GM18873 (cell line): ENCODE data around the gene ADAM12.
"Not testable (repeated sequence)": the region's sequence is repeated elsewhere in the genome, so short reads cannot be mapped to it uniquely, and the experiment has no call there.

ENCODE experiments used
- ATAC-seq: cut with Tn5 transposase; IDR thresholded peaks from one replicate; pipeline ENCODE4 v1.9.1; 2021; ENCODE audit warnings: mild to moderate bottlenecking, moderate library complexity, moderate number of reproducible peaks; ENCODE audit not compliant: unreplicated experiment, low FRiP score

ADAM12 gene

DNA sequence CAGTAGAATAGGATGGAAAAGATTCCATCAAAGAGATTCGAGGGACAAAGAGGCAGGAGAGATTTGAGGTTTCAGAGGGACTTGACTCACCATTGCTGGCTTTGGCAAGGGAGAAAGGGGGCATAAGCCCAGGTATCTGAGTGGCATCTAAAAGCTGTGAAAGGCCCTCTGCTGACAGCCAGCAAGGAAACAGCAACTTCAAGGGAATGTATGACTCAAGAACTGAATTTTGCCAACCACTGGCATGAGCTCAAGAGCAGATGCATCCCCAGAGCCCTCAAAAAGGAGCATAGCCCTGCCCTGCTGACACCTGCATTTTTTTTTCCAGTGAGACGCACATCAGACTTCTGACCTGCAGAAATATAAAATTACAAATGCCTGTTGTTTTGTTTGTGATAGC is 19.6 kb upstream of the ADAM12 start:
- ATAC-seq: no peak

DNA sequence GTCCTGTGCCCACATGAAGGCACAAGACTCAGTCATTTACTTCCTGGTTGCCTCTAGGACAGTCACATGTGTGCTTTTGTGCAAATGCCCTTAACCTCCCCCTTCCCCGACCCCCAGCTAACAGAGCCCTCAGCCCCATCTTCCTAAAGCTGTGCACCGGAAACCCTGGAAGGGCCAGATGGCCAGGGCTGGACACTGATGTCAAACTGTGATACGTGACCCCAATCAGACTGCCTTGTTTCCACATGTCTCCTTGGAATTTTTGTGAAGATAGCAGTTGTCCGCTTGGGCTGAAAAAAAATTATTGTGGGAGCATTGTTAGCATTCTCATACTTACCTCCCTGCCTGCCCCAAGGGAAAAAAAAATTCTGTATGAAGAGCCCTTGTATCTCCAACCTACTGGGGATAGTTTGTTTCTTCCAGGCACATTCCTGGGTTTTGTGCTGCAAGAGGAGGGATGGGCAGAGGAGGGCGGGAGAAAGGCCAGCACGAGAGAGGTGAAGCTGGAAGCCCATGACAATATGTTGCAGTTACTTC is 17.0 kb upstream of the ADAM12 start:
- ATAC-seq: no peak

DNA sequence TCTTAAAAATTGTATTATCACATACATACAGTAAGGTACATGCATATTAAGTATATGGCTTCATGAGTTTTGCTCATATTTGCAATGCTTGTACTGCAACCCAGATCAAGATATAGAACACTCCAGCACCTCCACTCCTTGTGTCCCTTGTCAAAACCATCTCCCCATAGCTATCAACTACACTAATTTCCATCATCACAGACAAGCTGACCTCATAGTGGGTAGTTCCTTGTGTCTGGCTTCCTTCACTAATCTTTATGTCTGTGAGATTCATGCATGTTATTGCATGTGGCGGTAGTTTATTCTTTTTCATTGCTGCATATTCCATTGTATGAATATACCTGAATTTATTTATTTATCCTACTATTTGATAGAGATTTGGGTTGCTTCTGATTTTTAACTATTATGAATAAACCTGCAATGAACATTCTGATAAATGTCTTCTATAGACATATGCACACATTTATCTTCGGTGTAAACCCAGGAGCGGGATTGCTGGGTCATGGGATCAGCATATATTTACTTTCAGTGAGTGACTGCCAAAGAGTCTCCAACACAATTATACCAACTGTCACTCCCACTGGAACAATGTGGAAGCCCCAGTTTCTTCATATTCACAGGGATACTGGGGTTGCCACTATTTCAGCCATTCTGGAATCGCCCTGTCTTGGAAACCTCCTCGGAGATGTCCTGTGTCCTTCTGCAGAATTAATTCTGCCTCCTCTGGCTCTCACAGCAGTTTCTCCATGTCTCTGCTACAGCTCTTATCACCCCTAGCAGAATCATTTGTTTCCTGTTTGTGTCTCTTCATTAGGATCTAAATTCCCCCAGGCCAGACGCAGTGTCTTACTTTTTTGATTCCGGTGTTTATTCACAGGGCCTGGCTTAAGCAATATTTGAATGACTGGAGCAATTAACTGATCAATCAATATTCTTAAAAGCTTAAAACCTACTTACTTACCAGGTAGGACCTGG is 14.7 kb upstream of the ADAM12 start:
- ATAC-seq: no peak

DNA sequence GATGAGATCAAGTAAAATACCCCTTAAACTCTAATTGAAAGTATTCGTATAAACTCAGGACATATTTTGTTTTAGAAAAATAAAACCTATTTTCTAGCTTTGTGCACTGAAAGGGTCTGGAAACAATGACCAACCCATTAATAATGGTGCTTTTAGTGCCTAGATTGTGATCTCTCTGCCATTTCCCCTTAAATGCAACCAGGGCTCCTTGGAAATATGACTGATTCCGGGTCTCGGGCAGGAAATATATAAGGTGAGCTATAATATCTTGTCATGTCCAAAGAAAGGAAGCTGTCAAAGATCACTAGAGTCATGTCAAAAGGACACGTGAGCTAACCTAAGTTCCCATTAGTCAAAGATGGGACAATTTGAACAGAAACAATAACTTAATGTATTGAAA is 12.4 kb upstream of the ADAM12 start:
- ATAC-seq: no peak

DNA sequence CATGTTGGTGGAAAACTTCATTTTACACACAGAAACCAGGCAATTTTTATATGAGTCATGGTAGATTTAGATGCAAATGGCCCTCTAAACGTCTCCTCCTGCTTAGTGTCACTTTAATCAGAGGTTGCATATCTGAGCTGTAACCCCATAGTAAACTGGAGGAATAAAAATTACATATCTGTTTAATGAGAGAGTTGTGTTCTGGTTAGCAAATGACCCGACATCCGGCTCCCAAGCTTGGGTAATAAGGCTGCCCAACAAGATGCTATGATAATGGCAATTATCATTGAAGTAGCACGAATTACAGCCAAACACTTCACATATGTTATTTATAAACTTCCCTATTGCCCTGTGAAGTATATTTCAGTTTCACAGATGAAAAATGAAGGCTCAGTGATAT is 10.6 kb upstream of the ADAM12 start:
- no peak for ATAC-seq

DNA sequence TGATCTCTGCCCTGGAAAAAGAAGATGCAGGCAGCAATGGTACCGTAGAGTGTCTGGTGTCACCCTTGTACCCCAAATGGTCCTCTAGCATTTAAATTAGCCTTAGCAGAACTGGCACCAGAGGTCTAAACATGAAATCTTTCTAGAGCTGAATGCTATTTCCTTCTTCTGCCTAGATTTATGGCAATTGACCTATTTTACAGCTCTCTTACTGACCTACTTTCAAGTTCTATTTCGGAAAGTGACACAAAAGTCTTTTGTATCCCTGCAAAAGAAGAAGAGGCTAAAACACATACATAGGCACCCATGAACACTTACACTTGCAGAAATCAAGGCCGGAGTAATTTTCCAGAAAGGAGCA is 10.1 kb upstream of the ADAM12 start:
- ATAC-seq: no peak

DNA sequence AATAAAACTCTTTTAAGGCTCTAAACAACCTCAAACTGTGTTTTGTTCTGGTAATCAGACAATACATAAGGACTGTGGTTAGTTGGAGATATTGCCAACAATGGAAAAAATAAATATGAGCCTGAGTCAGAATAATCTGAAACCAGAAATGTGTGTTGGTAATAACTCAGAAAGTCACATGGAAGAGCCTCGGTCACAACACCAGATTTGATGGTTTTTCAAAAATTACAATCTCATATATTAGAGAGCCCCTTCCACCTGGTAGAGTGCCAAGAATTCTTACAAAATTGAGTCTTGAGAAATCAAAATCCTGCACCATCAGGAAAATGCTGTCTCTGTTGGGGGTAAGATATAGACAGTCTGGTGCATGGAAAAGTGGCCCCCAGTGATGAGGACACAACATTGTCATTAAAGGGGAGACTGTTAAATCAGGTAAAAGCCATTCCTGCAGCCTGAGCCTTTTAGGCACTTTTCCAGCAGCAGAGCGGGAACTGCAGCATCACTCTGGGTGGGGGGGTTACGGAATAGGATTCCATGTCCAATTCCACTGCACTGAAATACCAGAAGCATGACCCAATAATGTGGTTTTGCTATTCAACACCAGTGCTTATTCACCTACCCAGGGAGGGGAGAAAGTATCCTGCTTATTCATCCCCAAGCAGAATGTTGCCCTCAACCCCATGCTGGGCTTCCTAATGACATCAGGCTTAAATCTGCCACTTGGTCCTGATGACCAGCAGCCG is 9.5 kb upstream of the ADAM12 start:
- ATAC-seq: no peak

DNA sequence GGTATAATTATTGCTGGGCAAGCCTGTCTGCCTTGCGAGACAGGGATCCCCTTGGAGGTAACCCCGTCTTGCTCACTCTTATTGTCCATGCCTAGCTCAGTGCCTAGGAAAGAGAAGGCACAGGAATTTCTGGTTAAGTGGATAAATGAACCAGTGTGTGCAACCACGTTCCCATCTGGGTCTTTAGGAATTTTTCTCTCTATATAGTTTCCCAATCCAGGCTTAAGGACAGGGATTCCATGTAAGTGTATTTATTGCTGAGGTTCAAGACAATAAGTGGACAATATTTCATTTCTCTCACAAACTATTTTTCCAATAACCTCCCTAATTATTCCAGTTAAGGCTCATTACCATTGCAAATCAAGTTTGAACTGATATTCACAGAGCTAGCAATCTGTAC is 8.9 kb upstream of the ADAM12 start:
- ATAC-seq: no peak

DNA sequence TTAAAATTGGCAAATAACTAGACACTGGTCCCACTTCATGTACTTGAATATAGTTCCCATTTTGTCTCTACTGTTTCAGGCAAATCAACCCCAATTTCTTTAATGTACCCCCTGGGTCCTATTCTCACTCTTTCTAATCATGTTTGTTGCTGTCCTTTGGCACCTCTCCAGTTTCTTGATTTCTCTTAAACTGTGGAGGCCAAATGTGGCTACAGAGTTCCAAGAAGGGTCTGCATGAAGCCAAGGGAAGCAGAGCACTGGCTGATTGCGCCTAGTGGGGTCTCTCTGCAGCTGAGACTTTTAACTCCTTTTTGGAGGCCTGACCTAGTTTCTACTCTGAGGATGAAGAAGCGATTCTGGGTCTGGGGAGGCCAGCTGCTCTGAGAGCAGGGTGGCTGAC is 6.7 kb upstream of the ADAM12 start:
- ATAC-seq: no peak

DNA sequence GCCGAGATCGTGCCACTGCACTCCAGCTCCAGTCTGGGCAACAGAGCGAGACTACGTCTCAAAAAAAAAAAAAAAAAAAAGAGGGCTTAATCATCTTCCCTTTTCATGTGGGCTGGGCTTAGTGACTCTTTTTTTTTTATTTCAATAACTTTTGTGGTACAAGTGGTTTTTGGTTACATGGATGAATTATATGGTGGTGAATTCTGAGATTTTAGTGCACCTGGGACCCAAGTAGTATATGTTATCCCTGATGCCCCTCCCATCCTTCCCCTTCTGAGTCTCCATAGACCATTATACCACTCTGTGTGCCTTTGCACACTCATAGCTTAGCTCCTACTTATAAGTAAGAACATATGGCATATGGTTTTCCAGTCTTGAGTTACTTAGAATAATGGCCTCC is 4.8 kb upstream of the ADAM12 start:
- no peak for ATAC-seq

DNA sequence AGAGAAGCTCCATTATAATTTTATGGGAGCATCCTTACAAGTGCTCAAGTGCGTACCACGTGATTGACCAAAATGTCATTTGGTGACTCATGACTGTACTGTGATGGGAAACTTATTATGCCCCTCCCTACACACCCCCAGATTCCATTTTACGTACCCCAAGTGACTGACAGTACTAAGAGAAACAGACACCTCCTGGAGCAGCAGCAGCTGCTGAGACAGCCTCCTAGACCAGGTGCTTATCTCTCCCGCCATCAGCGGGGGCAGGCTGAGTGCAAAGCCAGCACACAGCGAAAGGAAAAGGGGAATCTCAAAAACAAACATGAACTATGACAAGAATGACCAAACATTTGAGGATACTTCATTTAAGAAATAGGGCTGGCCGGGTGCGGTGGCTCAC is 4.2 kb upstream of the ADAM12 start:
- no peak for ATAC-seq

DNA sequence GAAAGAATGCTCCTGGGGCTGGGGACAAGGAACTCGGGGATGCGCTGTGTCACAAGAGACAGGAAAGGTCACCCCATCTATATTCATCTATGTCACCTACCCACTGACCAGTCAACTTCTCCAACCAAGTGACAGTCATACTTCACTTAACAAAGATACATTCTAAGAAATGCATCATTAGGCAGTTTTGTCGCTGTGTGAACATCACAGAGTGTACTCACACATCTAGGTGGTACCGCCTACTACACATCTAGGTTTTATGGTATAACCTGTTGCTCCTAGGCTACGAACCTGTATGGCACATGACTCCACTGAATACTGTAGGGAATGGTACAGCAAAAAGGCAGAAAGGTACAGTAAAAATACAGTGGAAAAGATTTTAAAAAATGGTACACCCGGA is 3.8 kb upstream of the ADAM12 start:
- ATAC-seq: no peak

DNA sequence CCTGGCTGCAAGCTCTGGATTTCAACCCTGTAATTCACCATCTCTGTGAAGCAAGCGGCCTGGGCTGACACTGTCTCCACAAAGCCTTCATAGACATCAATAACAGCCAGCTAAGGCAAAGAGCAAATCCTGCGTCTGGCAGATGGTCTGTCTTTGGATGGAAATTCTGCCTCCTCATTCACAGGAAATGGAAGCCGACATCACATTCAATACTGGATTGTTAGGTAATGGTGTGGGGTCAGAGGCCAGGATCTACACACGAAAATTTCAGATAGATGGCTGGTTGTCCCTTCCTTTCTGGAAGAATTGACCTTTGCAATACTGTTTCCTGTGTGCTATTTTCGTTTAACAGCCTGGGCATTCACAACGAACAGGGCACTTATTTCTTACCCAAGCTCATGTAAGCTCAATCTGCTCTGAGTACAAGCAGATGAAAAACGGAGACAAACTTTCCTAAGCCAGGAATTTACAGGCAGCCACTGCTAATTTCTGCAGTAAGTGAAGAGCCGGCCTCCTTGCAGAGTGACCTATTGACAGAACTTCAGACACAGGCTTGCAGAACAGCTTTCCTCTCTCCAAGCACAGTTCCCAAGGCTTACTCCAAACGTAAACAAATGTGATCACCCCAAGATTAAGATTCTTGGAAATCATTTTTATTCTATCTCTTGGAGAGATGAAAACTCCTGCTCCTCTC is 3.1 kb upstream of the ADAM12 start:
- no peak for ATAC-seq

DNA sequence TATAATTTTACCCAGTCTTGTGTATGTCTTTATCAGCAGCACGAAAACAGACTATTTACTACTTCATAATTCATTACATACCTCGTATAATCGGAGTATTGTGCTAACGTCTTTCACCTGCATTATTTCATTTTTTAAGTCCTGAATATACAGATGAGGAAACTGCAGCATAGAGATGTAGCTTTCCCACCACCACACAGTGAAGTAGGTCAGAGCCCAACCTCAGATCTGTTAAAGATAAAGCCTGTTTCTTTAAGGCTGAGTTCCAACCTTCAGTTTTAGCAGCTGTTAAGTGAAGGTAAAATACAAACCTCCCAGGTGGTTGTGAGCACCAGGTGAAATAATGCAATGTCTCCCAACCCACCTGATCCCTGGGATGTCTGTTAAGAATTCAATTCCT is 2.0 kb upstream of the ADAM12 start:
- ATAC-seq: no peak

DNA sequence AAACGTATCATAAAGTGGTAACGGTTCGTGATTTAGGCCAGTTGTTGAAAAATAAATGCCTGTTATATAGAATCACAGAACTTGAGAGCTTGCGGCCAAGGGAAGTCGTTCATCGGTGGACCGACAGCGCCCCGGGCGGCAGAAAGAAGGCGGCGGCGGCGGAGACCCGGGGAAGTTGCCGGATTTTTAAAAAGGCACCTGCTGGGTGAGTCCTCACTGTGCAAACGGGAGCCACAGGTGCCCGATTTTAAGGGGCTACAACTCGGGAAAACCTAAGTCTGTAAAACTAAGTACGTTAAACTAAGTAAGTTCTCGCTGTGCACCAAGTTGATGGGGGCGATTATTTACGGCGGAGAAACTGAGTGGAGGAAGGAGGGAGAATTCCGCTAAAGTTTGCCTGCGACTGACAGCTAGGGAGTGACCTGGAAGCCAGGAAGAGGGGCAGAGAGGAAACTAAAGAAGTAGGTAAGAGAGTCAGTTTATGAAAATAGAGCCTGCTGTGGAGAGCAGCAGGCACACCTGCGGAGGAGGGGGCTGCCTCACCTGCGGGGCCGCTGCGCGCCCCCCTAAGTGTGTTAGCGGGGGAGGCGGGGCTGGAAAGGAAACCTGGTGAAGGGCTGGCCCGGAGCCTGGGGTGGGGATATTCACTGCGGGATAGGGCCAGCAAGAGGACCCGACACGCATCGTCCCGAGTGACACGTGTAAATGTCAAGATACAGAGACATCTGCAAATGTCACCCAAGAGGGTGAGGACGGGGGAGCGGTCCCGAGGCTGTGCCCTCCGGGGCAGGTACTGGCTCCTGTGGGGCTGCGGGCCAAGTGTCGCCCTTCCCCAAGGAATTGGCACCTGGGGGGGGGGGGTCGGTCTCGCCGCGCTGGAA is 996 bp downstream of the ADAM12 start:
- no peak for ATAC-seq

DNA sequence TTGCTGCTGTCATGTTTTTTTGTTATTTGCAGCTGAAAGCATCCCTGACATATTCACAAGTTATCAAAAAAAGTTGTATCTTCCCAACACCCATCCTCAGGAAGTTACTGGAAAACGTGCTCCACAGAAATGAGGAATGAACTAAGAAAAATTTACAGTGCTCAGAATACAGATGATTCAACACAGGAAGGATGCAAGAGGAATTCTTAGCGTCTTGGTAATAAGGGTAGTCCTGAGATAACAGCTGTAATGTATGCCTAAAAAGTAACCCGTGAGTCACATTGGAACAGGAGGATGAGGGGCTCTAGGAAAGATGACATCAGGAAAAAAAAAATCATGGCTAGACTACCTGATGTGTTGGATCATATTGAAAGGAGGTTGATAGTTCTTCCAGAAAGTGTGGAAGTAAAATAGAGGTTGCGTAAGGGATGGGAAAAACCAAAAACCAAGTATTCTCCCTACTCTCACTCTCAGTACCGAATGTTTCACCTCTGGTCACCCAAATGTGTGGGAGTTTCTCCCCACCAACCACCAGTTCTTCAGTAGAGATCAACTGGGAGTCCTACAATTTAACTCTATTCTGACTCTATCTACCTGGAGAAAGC is 3.9 kb downstream of the ADAM12 start:
- ATAC-seq: no peak

DNA sequence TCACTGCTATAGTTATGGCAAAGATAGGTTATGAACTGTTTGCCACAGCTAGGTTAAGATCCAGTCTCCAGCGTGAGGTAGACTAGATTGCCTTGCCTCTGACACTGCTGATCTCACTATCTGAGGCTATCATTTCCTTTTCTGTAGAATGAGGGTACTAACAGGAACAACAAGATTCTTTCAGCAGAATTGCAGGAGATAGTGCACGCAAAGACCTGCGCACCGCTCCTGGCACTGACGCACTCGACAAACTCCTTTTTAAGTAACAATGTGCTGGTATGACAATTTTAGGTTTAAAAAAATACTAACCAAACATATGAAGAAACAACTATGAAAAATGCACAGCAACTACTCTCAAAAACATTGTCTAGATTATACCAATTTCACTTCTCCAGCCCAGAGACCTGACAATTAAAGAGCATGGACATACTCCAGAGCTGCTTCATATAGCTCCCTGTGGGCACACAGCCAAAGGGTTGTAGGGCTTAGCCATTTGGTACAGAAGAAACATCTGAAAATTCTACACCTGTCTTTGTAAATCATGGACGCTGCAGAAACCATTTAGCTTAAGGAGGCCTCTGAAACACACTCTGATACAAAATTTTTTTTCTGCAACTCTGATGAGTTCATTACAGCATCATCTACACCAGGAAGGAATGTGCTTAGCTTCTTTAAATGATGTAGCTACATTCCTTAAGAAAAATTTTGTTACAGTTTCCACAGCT is 7.8 kb downstream of the ADAM12 start:
- no peak for ATAC-seq

DNA sequence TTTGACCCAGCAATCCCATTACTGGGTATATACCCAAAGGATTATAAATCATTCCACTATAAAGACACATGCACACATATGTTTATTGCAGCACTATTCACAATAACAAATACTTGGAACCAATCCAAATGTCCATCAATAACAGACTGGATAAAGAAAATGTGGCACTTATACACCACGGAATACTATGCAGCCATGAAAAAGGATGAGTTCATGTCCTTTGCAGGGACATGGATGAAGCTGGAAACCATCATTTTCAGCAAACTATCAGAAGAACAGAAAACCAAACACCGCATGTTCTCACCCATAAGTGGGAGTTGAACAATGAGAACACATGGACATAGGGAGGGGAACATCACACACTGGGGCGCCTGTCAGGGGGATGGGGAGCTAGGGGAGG is 9.1 kb downstream of the ADAM12 start:
- not testable (repeated sequence) for ATAC-seq

DNA sequence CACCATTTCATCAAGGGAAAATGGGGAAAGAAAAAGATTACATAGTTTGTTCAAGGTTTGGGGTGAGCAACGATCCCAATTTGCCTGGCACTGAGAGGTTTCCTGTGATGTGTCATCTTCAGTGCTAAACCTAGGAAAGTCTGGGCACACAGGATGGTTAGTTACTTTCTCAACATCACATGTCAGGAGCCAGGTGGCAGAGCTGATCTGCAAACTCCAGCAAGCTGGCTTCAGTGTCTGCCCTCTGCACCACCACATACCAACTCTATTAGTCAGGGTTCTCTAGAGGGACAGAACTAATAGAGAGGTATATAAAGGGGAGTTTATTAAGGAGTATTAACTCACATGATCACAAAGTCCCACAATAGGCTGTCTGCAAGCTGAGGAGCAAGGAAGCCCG is 11.3 kb downstream of the ADAM12 start:
- ATAC-seq: no peak
